ENCODE data around the gene CTBP2. TPM values are rescaled to one million over a fixed set of nuclear protein-coding genes. Genes with fewer than 3 reads are reported as not detected.
A peak's percentile ranks its signal among the peaks of the same experiment; 100 is the strongest.

The CTBP2 gene
- total RNA-seq, 1 donor from 2014 or later = 57.7 TPM

DNA sequence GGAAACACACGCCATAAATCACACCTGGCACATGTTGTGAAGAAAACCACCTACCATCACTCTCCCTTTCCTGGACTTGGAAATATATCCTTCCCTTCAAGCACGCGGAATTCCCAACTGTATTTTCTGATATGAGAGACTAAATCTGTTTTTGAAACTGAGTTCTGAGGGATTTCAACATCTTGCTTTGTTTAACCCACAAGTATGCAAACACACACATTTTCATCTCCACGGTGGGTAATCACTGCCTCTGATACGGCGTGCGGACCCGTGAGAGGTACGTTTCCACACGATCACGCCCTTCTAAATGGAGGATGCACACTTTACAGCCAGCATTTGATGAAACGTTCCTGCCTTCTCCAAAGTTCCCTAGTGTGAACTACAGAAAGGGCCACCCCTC lies 135.0 kb downstream of the CTBP2 start:
- Histone ChIP-seq H3K36me3 (peaks cover 4 to 15% of the 10 kb centered on the region in 2 donors), H3K27me3 (no peaks in the 10 kb centered on the region), H3K4me1 (peaks cover 30 to 71% of the 10 kb centered on the region in 2 donors), H3K9me3 (no peaks in the 10 kb centered on the region), H3K27ac (peak overlapping the region; percentile 67 to 73), H3K4me3 (no peak overlapping the region)
- TF ChIP-seq, protein P1, sequence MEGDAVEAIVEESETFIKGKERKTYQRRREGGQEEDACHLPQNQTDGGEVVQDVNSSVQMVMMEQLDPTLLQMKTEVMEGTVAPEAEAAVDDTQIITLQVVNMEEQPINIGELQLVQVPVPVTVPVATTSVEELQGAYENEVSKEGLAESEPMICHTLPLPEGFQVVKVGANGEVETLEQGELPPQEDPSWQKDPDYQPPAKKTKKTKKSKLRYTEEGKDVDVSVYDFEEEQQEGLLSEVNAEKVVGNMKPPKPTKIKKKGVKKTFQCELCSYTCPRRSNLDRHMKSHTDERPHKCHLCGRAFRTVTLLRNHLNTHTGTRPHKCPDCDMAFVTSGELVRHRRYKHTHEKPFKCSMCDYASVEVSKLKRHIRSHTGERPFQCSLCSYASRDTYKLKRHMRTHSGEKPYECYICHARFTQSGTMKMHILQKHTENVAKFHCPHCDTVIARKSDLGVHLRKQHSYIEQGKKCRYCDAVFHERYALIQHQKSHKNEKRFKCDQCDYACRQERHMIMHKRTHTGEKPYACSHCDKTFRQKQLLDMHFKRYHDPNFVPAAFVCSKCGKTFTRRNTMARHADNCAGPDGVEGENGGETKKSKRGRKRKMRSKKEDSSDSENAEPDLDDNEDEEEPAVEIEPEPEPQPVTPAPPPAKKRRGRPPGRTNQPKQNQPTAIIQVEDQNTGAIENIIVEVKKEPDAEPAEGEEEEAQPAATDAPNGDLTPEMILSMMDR (IDR thresholded peaks at IDR 0.05) = no peak
- no peak for DNase-seq (ENCODE audit: low spot score in 2 of 2)
- intact Hi-C loops (cut with DNase I) = no loop called here

DNA sequence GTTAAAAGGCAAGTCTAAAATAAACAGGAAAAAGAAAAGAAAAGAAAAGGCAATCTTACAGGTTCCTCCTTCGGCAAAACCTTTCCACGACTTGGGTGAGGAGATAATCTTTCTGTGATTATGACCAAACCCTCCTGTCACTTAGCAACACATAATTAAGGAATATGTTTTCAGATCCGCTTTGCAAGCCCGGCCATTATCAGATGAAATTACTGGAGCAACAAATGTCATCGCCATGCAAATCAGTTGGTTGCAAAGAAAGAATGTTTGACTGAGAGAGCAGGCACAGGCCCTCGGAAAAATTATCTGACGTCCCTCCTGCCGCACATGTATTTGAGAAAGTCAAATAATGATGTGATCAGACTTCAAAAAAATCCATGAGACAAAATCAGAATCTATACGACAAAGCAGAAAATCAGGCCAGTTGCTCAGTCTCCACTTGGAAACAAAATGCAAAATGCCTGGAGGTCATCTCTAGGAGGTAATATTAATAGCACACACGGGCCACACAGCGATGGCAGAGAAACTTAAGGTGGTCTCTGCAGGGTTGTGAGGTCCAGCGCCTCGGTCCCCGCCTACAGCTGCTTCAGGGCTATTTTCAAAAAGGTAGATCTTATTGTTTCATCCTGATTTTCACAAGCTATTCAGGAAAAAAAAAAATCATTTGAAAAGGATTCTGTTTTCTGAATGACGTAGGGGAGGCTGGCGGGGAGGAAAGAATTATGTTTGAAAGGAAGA lies 135.7 kb downstream of the CTBP2 start:
- H3K36me3 ChIP-seq = peaks cover 4 to 15% of the 10 kb centered on the region in 2 donors
- H3K27me3 ChIP-seq = no peaks in the 10 kb centered on the region
- intact Hi-C loops (cut with DNase I) = no loop called here
- H3K4me3 ChIP-seq = peak overlapping the region in 1 of 2 donors; percentile 41
- H3K9me3 ChIP-seq = no peaks in the 10 kb centered on the region
- TF ChIP-seq, protein P1 (IDR thresholded peaks at IDR 0.05) = no peak
- DNase-seq (ENCODE audit: low spot score in 2 of 2) = no peak
- peak overlapping the region; percentile 43 to 73 for H3K27ac ChIP-seq
- H3K4me1 ChIP-seq = peaks cover 30 to 73% of the 10 kb centered on the region in 2 donors

DNA sequence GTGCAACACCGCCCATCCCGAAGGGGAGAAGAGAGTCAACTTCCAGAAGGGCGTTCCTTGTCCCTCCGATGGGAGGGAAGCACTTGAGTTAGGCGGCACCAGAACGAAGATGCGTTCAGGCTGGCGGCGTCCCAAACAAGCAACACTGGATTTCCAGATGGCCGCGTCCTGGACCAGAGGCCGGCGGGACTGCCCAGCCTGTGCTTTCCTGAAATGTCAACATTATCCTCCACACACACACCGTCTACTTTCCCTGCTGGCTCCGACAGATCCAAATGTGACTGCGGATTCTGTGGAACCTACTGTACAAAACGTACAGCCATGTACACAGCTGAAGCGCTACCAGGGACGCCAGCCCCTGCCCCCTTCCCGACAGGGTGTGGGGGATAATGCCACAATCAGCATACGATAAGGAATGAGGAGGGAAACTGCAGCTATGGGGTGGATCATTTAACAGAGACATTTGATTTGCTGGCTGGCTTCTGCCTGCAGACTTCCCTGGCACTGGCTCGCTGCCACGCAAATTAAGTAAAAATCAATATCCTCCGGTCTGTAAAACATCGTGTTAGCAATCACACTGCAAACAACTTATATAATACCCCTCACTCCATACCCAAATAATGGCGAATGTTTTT lies 136.4 kb downstream of the CTBP2 start:
- H3K4me3 ChIP-seq = peak overlapping the region in 1 of 2 donors; percentile 41
- intact Hi-C loops (cut with DNase I) = no loop called here
- H3K4me1 ChIP-seq = peaks cover 30 to 75% of the 10 kb centered on the region in 2 donors
- H3K27me3 ChIP-seq = no peaks in the 10 kb centered on the region
- TF ChIP-seq, protein P1 (IDR thresholded peaks at IDR 0.05) = no peak
- peaks cover 4 to 15% of the 10 kb centered on the region in 2 donors for H3K36me3 ChIP-seq
- no peak for DNase-seq (ENCODE audit: low spot score in 2 of 2)
- peak overlapping the region; percentile 73 to 90 for H3K27ac ChIP-seq
- no peaks in the 10 kb centered on the region for H3K9me3 ChIP-seq

DNA sequence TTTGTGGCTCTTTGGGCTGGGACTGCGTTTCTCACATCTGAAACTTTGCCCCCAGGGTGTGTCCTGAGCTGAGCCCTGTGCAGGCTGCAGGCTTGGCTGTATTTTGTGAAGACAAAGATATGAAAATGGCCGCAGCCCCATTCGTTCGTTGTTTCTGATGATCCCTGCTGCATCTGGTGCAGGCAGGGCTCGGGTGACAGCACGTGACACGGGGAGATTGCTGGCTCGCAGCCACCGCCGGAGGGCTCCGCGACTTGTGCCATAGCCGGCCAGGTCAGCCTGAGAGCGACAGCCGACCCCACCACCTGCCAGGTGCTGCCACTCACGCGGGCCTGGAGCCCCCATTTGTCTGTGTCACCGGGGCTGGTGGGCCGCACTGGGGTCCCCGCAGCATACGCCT lies 137.1 kb downstream of the CTBP2 start:
- Histone ChIP-seq H3K4me1 (peaks cover 30 to 80% of the 10 kb centered on the region in 2 donors), H3K4me3 (peak overlapping the region in 1 of 2 donors; percentile 41), H3K27ac (peak overlapping the region; percentile 58 to 90), H3K9me3 (no peaks in the 10 kb centered on the region), H3K36me3 (peaks cover 4 to 15% of the 10 kb centered on the region in 2 donors), H3K27me3 (no peaks in the 10 kb centered on the region)
- TF ChIP-seq, protein P1 (IDR thresholded peaks at IDR 0.05) = no peak
- intact Hi-C loops (cut with DNase I) = no loop called here
- no peak for DNase-seq (ENCODE audit: low spot score in 2 of 2)

DNA sequence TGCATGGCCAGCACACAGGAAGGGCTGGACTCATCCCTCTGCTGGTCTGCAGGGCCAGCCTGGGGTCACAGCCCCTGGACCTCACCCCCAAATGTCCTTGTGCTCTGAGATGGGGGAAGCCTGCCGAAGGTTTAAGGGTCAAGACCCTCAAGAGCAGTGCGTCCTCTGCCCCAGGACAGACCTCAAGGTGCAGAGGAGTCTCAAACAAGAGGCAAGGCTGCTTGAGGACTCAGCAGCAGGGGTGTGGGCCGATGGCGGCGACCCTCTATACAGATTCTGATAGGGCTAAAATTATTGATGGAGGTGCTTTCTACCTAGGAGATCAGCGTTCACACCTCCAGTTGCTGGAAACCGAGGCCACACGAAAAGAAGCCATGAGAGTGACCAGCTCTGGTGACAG lies 137.7 kb downstream of the CTBP2 start:
- intact Hi-C loops (cut with DNase I) = no loop called here
- H3K4me1 ChIP-seq = peaks cover 36 to 81% of the 10 kb centered on the region in 2 donors
- TF ChIP-seq, protein P1 (IDR thresholded peaks at IDR 0.05) = no peak
- no peaks in the 10 kb centered on the region for H3K27me3 ChIP-seq
- no peaks in the 10 kb centered on the region for H3K9me3 ChIP-seq
- H3K4me3 ChIP-seq = no peak overlapping the region
- DNase-seq (ENCODE audit: low spot score in 2 of 2) = no peak
- H3K27ac ChIP-seq = peak overlapping the region; percentile 90 to 94
- peaks cover 4 to 15% of the 10 kb centered on the region in 2 donors for H3K36me3 ChIP-seq

Measured in ascending aorta (tissue), 2 donors.